GM13977 (cell line): ENCODE measurements around the gene INVS.

ENCODE experiments used
- DNase-seq: peaks from one replicate; pipeline ENCODE4 v3.0.0; 2012; ENCODE audit warnings: low spot score
- CTCF ChIP-seq: IDR thresholded peaks from 2 replicates; pipeline ENCODE4 v1.5.1; 2012; ENCODE audit warnings: mild to moderate bottlenecking, control low read depth; ENCODE audit not compliant: insufficient read depth; ENCODE audit errors: extremely low read depth, missing control alignments
- in situ Hi-C: fragments of 300-500 bp; cut with MboI; formaldehyde crosslinking; loops from one replicate; pipeline ENCODE4 v1.12.0; 2022; ENCODE audit warnings: low sequenced_read_pairs, low pct_unique_long_range_greater_than_20kb, mixed read lengths, inconsistent platforms; ENCODE audit not compliant: unreplicated experiment

Gene INVS

GRCh38 chr9:100167915-100168654, 69.0 kb downstream of the INVS start:
- in situ Hi-C loops: no loop called here
- no peak for DNase-seq
- TF ChIP-seq CTCF: no peak

GRCh38 chr9:100170085-100170484, 71.0 kb downstream of the INVS start:
- TF ChIP-seq CTCF: no peak
- in situ Hi-C loops: no loop called here
- no peak for DNase-seq

GRCh38 chr9:100170556-100170955, 71.5 kb downstream of the INVS start:
- no peak for TF ChIP-seq CTCF
- in situ Hi-C loops: no loop called here
- no peak for DNase-seq

- DNase-seq: no peak
- in situ Hi-C loops: no loop called here
- no peak for TF ChIP-seq CTCF
These were observed 87.3 kb downstream of the INVS start for GRCh38 chr9:100186356-100186755.

GRCh38 chr9:100190339-100190738, 91.3 kb downstream of the INVS start:
- no peak for TF ChIP-seq CTCF
- DNase-seq: no peak
- in situ Hi-C loops: no loop called here

GRCh38 chr9:100191264-100191663, 92.2 kb downstream of the INVS start:
- in situ Hi-C loops: no loop called here
- TF ChIP-seq CTCF: no peak
- no peak for DNase-seq
